HG03342 (cell line): ENCODE data around the gene ITLN1.

Experiments used
- ATAC-seq: cut with Tn5 transposase; IDR thresholded peaks from one replicate; pipeline ENCODE4 v1.9.1; 2021; ENCODE audit warnings: mild to moderate bottlenecking, moderate library complexity; ENCODE audit not compliant: unreplicated experiment

ITLN1 gene

DNA sequence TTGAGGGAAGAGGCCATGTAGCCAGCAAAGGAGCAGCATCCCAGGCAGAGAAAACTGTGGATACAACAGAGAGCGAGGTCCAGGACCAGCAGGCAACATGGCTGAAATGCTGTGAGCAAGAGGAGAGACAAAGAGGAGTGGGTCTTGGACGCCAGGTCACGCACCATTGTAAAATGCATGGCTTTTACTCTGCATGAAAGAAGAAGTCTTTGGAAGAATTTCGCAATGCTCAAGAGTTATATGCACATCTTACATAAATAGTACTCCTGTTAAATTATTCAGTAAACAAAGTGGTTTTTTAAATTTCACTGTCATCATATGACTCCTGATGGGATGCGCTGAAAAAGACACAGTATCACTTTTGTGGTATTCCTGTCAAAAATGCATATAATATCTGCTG lies 25.8 kb downstream of the ITLN1 start:
- no peak for ATAC-seq

DNA sequence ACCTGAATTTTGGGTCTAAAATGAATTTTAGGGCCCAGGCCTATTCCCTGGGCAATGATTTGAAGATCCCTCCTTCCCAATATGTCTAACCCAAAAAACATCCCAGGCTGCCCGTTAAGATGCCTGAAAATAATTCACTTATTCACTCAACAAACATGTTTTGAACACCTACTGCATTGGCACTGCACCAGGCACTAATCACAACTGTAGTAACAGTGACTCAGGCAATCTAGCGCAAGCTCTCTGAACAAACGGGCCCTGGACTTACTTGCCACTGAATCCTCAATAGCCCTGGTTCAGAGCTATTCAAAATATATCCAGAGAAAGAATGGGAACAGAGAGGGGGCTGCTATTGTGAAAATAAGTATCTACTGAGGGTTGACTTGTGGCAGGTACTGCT lies 26.5 kb downstream of the ITLN1 start:
- no peak for ATAC-seq

DNA sequence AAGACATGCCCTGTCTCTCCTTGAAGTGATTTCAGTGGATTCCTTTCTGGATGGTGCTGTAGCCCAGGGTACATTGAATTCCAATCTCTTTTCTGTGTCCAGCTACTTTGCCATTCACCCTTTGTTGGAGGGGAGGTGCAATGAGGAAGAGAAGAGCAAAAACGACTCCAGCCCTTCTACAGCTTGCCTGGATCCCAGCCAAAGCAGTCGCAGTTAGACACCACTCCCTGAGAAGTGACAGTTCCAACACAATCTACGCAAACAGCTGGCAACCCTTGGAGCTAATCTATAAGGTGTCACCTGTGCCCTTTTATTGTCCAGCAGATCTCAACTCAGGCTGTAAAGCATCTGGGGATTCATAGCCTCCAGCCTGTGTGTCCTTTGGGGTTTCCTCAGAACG lies 26.9 kb downstream of the ITLN1 start:
- no peak for ATAC-seq

DNA sequence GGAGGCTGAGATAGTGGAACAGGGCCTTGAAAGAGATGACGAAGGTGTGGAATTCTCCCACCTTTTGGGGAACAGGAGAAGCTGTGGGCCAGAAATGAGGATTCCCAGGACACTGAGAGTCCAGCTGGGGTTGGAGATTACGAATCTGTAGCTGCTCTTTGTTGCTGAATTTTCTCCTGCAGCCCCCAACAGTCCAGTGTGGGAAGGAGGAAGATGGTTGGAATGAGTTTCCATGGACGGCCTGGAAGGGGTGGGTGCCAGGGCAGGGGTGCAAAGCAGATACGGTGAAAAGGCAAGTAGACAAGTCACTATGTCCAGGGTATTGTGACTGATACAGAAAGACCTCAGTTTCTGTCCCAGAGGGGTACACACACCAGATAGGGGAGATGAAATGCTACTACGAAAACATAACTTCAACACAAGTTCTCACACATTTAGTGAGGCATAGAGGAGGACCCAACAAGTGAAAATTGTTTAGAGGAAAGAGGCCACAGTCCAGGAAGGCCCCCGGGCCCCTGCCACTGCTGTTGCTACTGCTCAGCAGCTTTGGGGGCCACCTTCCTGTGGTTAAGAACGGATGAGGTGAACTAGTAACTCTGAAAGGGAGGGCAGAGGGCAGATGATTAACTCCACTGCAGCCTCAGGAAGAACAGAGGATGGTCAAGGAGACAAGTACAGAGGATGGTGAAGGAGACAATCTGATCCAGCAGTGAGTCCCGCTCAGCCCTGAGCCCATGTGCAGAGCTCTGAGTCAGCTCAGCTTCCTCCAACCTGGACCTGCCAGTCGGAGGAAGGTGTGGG lies 29.6 kb downstream of the ITLN1 start:
- ATAC-seq = peak; percentile 78

DNA sequence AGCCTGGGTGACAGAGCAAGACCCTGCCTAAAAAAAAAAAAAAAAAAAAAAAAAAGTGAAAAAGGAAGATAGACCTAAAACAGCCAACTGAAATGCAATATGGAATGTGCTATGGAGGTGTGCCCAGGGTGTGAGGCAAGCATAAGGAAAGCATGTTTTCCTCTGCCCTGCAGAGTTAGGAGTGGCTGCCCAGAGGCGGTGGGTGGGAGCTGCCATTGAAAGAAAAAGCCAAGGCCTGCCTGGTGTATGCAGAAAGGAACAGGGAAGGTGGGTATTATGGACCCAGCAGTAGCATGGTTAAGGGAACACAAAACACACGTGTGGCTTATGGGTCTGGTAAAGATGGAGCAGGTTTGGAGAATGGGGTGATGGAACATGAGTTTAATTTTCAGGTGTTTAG lies 31.2 kb downstream of the ITLN1 start:
- no peak for ATAC-seq

DNA sequence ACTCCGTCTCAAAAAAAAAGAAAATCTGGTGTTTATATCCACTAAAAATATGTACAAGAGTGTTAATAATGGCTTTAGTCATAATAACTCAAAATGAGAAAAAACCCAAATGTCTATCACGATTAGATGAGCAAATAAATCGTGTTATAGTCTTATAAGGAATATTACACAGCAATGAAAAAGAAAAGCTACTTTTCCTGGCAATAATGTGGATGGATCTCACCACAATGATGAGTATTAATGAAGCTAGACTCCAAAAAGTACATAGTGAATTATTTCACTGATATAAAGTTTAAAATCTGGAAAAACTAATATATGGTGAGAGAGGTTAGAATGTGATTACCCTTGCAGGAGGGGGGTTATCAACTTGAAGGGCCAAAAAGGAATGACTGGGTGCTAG lies 32.0 kb downstream of the ITLN1 start:
- ATAC-seq = no peak

GRCh38 chr1:160850993-160851392 lies 34.0 kb downstream of the ITLN1 start:
- ATAC-seq = no peak

- no peak for ATAC-seq
Measured at GRCh38 chr1:160850541-160850940, 34.4 kb downstream of the ITLN1 start.

- no peak for ATAC-seq
Measured at GRCh38 chr1:160846281-160846680, 38.7 kb downstream of the ITLN1 start.

DNA sequence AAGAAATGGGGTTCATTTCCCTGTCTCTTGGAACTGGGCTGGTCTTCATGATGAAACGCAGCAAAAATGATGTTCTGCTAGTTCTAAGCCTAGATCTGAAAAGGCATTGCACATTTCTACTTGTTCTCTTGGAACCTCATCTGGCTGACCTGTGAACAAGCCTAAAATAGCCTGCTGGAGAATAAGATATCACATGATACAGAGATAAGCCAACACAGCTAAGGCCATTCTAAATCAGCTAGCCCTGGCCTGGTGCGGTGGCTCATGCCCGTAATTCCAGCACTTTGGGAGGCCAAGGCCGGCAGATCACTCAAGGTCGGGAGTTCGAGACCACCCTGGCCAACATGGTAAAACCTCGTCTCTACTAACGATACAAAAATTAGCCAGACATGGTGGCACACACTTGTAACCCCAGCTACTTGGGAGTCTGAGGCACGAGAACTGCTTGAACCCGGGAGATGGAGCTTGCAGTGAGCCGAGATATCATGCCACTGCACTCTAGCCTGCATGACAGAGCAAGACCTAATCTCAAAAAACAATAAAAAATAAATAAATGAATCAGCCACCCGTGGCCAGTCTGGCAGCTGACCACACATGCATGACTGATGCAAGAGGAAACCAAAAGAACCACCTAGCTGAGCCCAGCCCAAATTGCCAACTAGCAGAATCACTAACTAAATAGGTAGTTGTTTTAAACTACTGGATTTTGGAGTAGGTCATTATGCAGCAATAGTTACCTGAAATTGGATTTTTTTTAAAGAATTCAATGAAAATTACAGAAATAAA lies 40.3 kb downstream of the ITLN1 start:
- ATAC-seq = no peak

DNA sequence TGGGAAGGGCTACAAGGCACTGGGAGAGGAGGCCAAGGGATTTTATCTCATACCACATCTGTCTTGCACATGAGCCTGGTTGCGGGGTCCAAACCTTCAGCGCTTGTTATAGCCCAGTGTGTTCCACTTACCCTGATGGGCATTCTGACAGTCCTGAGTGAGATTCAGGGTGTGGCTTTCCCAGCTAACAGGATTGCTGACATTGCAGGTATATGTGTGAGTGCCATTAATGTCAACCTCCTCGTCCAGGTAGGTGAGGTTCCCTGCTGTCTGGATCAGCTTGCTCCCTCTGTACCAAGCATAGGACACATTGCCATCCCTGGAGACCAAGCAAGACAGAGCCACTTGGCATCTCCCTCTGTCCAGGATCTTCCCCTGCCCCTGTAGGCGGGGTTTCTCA lies 43.9 kb downstream of the ITLN1 start:
- ATAC-seq = no peak

DNA sequence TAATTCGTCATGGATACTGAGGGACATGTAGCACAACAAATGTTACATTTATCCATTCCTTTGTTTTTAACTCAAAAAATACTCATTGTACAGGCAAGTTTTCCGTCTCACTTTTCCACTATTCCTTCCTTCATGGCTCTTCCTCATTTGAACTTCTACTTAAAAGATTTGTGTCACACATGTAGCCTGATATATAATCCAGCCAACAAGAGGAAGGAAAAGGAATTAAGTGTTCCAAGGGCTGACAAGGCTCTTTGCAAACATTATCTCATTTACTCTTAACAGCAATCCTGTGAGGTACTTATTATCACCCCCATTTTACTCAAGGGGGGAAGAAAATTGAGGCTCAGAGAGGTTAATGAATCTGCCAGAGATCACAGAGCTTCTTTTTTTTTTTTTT lies 45.2 kb downstream of the ITLN1 start:
- no peak for ATAC-seq

GRCh38 chr1:160838888-160839287 lies 46.1 kb downstream of the ITLN1 start:
- ATAC-seq = no peak

- ATAC-seq = peak; percentile 64
Measured at GRCh38 chr1:160837558-160838205, 47.3 kb downstream of the ITLN1 start.

GRCh38 chr1:160836981-160837557 lies 47.9 kb downstream of the ITLN1 start:
- ATAC-seq = no peak

- ATAC-seq = no peak
Measured at GRCh38 chr1:160836561-160836960, 48.4 kb downstream of the ITLN1 start.

- no peak for ATAC-seq
Measured at GRCh38 chr1:160835751-160836150, 49.2 kb downstream of the ITLN1 start.

DNA sequence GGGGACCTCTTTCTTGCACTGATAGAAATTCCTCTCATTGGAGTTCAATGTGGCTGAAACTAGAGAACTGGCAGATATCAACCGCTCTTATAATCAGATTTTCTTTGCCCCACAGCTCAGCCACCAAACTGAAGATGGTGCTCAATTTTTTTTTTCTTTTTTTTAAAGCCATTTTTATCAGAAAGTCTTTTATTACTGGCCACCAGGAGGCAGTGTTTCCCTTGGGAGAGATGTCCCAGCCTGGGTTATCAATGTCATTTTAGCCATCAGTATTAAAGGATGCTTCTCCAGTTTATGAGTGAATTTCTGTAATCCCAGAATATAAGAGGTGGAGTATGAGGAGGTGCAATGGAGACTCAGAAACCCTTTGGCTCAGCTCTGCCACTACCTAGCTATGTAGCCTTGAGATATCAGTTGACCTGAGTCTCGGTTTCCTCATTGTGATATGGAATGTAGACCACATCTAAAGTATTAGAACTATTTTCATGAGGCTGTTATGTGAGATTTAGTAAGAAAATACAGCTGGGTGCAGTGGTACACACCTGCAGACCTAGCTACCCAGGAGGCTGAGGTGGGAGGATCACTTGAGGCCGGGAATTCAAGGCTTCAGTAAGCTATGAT lies 49.9 kb downstream of the ITLN1 start:
- no peak for ATAC-seq

DNA sequence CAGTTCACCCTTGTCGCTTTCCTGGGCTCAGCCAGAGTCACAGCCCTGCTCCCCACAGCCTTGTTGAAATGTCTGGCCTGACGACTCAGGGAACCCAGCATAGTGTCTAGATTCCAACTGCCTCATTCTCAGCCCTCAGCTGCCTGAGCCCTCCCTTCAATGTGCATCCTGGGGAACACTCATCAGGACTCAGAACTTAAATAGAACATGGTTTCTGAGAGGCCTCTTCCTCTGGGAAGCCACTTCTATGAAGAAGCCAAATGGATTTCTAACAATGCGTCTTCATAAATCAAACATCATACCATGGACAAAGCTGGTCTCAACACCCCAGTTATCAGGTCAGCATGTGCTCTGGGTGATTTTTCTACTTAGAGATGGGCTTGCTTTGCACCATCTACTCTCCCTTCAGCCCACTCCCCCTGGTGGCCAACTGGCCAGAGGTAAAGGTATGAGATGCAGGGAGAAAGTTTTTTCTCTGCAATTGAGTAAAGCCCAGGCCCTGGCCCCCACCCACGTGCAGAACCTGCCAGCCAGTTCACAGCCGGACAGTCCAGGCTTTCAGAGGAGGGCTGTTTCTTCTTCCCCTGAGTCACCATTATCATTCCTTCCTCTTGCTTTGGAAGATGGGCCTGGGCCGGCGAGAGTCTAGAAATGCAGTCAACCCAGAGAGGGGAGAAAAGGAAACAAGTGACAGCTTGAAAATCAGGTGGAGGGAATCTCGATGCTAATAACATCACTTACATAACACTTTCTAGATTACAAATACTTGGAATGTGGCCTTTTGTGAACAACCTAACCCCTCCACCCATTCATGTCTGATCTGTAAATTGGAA lies 54.4 kb downstream of the ITLN1 start:
- no peak for ATAC-seq

GRCh38 chr1:160829766-160830165 lies 55.2 kb downstream of the ITLN1 start:
- ATAC-seq = no peak
